GM19452 (cell line): ENCODE measurements around the gene VSIG2.

Experiments used
- ATAC-seq: cut with Tn5 transposase; IDR thresholded peaks from one replicate; pipeline ENCODE4 v1.9.1; 2021; ENCODE audit not compliant: unreplicated experiment

Gene VSIG2

DNA sequence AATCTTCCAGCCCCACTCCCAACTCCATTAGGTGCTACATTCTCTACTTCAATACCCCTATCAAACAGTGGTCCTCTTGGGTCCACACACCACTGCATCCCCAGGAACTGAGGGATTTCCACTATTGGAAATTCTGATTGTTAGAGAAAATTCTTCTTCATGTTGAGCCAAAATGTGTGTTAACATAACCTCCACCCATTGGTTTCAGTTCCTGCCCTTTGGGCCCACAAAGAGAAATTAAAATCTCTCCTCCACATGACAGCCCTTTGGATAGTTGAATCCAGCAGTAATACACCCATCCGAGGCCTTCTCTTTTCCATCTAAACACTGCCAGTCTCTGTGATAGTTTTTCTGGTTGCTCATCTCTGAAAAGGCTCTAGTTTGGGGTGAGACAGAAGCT is 2.1 kb downstream of the VSIG2 start:
- ATAC-seq: no peak

GRCh38 chr11:124748481-124749343 is 3.3 kb downstream of the VSIG2 start:
- no peak for ATAC-seq

- ATAC-seq: no peak
These were observed 4.0 kb downstream of the VSIG2 start for GRCh38 chr11:124748100-124748418.

DNA sequence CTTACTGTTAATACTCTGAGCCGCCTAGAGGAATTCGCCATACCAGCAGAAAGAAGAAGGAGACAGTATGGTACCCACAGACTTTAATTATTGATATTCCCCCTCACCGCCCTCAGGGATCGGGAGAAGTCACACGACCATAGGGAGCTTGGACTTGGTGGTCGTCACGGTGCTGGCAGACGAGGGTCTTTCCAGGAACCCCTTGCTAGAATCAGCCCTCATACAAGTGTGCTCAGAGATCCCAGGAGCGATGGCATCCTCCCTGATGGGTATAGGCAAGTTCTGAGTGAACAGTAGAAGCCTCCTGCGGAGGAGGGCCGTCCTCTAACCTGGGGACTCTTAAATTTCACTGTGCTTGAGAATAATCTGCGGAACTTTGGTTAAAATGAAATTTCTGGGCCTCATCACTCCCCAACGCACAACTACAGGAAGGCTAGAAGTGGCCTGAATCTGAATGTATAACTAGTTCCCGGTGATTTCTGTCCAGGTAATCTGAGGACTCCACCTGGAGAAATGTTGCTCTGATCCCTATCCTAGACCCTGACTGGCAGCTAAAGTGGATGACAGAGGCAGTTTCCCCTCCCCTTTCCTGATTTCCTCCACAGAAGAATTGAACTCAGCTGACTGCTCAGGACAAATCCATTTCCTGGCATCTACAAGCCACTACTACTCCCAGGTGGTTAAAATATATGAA is 4.5 kb downstream of the VSIG2 start:
- ATAC-seq: no peak

DNA sequence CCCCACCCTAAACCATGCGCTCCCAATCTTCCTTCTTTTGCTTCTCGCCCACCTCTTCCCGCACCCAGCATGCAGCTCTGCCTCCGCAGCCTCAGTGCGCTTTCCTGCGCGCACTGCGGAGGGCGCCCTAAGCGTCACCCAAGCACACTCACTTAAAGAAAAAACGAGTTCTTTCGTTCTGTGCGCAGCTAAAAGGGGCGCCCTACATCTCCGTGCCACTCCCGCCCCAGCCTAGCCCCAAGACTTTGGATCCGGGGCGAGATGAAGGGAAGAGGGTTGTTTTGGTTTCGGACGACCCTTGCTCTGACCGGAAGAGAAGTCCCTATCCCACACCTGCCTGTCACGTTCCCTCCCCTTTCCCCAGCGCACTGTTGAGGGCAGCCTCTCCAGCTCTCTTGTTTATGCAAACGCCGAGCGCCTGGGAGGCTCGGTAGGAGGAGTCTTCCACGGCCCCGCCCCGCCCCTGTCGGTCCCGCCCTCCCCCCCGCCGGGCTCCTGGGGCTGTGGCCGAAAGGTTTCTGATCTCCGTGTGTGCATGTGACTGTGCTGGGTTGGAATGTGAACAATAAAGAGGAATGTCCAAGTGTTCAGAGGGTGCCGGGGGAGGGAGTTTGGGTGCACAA is 5.3 kb downstream of the VSIG2 start:
- peak; percentile 91 for ATAC-seq

DNA sequence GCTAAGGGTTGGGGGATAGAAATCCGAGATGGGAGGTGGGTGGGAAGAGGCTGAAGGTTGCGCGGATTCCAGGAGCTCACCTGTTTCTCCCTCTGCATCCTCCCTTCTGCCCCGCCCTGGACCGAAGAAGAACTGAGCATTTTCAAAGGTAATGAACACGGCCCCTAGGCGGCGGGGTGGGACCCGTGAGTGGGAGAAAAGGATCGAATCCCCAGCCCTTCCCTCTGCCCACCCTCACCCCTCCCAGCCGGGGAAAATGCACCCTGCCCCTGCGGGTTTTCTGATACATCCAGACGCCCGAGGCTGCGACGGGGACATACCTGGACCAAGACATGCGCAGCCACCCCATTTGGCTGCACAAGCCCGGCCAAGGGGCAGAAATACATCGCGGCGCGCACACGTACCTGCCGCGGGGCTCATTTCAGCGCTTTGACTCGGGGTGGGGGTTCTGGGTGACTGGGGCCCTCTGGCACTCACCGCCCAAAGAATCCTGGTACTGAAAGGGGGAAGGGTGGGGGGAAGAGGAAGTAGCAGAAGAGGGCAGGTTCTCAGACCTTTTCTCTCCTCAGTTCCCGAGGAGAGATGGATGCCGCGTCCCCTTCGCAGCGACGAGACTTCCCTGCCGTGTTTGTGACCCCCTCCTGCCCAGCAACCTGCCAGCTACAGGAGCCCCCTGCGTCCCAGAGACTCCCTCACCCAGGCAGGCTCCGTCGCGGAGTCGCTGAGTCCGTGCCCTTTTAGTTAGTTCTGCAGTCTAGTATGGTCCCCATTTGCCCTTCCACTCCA is 6.0 kb downstream of the VSIG2 start:
- peak; percentile 14 for ATAC-seq

DNA sequence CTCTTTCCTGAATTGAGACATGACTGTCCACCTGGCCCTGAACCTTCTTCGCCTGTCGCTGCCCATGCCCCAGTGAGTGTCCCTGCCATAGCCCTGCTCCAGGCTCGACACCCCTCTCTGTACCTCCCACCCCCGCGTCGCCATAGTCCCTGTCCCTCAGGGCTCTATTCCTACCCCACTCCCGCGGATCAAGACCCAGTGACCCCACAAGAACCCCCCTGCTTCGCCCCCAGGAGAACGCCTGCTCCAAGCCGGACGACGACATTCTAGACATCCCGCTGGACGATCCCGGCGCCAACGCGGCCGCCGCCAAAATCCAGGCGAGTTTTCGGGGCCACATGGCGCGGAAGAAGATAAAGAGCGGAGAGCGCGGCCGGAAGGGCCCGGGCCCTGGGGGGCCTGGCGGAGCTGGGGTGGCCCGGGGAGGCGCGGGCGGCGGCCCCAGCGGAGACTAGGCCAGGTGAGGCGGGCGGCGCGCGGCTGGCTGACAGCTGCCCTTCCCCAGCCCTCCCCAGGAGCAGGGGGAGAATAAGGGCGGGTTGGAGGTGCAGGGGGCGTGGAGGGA is 6.7 kb downstream of the VSIG2 start:
- no peak for ATAC-seq

DNA sequence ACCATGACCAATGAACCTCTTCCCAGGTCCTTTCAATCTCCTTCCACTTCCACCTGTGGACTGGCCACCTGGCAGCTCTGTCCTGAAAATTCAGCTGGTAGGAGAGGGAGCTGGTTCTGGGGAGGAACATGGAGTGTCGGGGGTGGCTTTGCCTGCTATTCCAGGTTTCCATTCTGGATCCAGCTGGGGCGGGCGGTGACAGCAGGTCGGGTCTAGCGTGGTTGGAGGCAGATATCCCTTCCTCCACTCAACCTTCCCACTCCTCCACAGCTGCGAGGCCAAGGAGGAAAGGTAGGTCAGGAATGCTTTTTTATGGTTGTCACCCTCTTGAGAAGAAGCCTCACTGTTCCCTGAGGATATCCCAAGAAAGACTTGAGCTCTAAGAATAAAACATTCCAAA is 9.0 kb downstream of the VSIG2 start:
- no peak for ATAC-seq

DNA sequence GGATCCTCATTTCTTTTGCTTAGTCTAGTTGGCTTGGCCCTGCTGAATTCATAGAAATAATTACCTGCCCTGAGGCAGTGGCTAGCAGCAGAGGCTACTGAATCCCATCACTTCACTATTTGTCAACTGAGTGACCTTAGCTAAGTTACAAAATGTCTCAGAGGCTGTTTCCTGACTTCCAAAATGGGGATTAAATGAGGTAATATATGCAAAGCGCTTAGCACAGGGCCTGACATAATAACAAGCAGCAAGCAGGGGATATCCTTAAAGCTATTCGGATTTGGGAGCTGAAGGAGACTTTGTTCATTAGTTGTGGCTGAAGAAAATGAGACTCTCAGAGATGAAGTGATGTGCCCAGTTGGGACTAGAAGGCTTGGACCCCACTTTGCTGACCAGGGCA is 9.5 kb downstream of the VSIG2 start:
- no peak for ATAC-seq

DNA sequence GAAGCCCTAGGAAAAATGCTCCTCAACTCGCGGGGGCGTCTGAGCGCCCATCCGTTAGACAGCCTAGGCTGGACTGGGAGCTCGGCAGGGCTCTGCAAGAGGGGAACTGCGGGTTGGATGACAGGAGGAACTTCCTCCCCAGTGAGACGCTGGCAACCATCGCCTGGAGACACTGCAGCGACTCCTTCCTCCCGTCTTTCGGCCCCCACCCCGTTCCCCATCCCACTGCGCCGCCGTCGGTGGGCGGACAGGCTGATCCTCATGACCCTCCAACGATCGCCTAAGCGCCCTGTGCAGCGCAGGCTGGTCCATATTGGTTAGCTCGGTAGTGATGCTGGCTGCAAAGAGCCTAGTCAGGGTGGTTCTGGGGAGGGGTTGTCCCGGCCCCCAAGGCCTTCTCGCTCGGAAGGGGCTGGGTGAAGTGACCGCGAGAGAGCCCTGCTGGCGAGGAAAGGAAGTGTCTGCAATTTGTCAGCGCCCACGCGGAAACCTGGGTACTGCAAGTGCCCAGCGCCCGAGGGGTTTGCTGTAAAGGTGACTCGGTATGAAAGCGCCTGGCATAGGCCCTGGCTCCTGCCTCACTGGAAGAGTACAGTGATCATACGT is 11.7 kb downstream of the VSIG2 start:
- ATAC-seq: peak; percentile 48

- ATAC-seq: peak; percentile 97
These were observed 12.4 kb downstream of the VSIG2 start, which contains the start of gene NRGN for GRCh38 chr11:124739479-124740276. Gene NRGN, plus strand, starts transcription at chr11:124739942. Its CDS starts 143 bp downstream, at chr11:124740085.

DNA sequence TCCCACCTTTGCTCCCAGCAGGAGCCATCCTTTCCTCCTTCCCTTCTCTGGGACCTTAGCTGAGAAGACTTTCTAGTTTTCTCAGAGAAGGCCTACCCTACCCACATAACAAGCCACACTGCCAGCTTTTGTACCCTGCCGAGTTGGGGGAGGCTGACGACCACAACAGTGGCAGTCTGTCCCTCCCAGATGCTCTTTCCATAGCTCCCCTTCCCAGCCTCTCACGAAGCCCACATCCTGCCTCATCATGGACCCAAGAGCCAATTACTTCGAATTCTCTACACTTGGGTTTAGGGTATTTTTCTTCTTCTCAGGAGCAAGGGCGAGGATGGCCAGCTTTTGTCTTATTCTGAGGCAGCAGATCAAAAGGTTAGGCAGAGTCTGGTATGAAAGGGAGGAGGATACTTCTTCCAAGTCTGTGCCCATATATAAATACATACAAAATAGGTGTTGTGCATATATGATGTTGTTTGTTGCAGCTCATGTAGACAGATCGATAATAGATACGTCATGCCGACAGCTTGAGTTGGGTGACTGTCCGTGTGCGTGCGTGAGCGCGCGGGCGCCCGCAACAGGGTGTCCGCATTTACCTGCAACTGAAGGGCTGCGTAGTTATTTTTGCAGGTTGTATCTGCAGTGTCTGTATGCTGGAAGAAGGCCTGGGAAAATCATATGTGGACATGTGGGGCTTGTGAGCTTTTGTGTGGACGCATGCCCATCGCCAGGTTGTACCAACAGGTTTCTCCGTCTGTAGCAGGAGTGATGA is 13.2 kb downstream of the VSIG2 start:
- ATAC-seq: no peak

- ATAC-seq: no peak
These were observed 14.3 kb downstream of the VSIG2 start for GRCh38 chr11:124737638-124738305.

DNA sequence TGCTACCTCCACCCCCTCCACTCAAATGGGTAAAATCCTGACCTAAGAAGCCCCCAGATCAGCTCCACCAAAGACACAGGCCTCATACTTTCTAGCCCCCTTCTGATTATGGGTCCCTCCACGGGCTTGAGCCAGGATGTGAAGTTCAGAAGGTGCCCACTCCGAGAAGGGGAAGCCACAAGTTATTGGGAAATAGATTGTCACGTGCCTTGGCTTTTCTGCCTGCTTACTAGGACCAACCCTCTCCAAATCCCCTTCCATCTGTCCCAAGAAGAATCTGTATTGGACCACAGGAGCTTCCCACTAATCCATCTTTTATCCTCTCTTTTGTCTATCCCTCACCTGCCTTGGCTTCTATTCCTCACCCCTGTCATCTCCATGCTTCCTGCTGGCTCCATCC is 15.3 kb downstream of the VSIG2 start:
- no peak for ATAC-seq

GRCh38 chr11:124732230-124732629 is 19.8 kb downstream of the VSIG2 start:
- no peak for ATAC-seq

DNA sequence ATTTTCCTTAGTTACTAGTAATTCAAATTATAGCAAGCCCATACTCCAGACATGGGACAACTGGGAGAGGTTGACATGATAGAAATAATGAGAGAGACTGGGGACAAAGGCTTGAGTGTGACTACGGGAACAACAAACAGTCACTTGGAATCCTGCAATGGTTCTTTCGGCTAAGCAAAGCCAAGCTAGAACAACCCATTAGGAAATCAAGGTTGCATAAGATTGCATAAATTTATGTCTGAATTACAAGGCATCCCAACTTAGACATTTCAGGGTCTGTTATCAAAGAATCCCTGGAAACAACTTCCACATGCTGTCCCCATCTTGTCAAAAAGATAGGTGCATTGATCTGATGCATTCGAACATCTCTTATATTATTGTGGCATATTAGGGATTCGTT is 22.5 kb downstream of the VSIG2 start:
- ATAC-seq: no peak

DNA sequence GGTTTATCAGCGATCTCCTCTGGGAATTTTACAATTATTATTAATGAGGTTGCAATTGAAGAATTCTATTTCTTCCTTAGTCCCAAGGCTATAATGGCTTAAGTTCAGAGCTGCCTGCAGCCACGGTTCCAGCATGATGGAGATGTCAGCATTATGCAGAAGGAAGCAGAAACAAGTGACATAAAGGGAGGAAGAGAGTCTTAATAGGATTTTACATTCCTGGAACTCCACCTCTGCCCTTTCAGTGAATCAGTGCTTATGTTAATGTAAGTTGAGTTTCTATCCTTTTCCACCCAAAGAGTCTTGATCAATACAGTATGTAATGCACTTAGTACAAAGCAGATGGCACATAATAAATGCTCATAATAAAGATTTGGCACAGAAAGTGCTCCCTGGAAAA is 23.9 kb downstream of the VSIG2 start:
- no peak for ATAC-seq

DNA sequence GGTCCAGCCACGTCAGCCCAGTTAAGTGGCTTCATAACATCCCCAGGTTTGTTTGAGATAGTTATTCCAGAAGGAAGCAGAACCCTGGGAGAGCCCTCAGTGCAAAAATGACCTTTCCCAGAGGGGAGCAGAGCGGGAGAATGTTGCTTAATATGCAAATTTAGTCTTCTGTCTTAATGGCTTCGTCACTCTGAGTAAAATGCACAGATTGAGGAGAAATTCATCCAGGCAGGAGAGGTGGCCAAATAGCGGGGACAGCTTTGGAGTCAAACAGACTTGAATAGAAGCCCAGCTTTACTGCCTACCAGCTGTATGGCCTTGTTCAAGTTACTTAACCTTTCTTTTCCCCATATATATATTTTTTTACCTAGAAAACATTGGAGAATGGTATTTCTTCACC is 24.6 kb downstream of the VSIG2 start:
- no peak for ATAC-seq
